HepG2 (cell line): Measurements from ENCODE around the gene ADAMTS20. TPM values are rescaled to one million over a fixed set of nuclear protein-coding genes. Genes with fewer than 3 reads are reported as not detected.

Source experiments
- ATAC-seq: fragments of 200-7000 bp; cut with Tn5 transposase; 3 replicates; pipeline ENCODE4 v1.9.1; 2020; ENCODE audit warnings: mild to moderate bottlenecking, moderate library complexity
- BruUV-seq: library from RNA; stranded (reverse); fragments of 400-500 nt; replicated peaks from 2 replicates; lab custom pipeline; 2021; lab: Mats Ljungman, UMichigan
- CTCF ChIA-PET: fragments of 300-600 bp; formaldehyde crosslinking; extraction: SDS; loops from one replicate; lab custom pipeline; 2021; ENCODE audit warnings: low total read pairs, inconsistent platforms, low intra/inter-chr PET ratio; lab: Yijun Ruan, JAX
- POLR2A ChIA-PET: fragments of 350-600 bp; sonication (Branson Sonifier 250); formaldehyde crosslinking; loops from one replicate; lab custom pipeline; 2020; ENCODE audit warnings: antibody characterized with exemption, inconsistent platforms; lab: Yijun Ruan, JAX
- DNase-seq: peaks from one replicate; pipeline ENCODE4 v3.0.0-alpha.2; 2015; ENCODE audit warnings: low spot score
- FAIRE-seq: peaks from 3 replicates; lab custom pipeline; 2011; peaks lifted over from hg19 to GRCh38; lab: Jason Lieb, UNC
- H2AFZ ChIP-seq: one replicate; pipeline ENCODE4 v1.6.1; 2011; ENCODE audit warnings: low read length, inconsistent platforms
- H3K27ac ChIP-seq: fragments of 300-600 bp; 3 replicates; pipeline ENCODE4 v1.8.0; 2011; ENCODE audit warnings: mixed run types, mild to moderate bottlenecking, mixed read lengths, low read length, inconsistent platforms; ENCODE audit not compliant: insufficient read depth; ENCODE audit errors: extremely low read length
- H3K27me3 ChIP-seq, 2 experiments: fragments of 200-600 bp in 1 of 2; 2 replicates in 1 of 2; 3 replicates in 1 of 2; pipeline versions ENCODE4 v1.6.0 to v1.8.0; 2011; ENCODE audit warnings: low read length in 2 of 2, mild to moderate bottlenecking in 2 of 2, moderate library complexity in 2 of 2, inconsistent platforms in 1 of 2; ENCODE audit not compliant: insufficient read depth in 2 of 2, control insufficient read depth in 1 of 2
- H3K36me3 ChIP-seq, 2 experiments: fragments of 200-600 bp in 1 of 2; replicated peaks in 1 of 2; 2 replicates in 1 of 2; 3 replicates in 1 of 2; pipeline versions ENCODE4 v1.5.1 to v1.8.0; 2011; ENCODE audit warnings: low read length in 2 of 2, inconsistent platforms in 1 of 2; ENCODE audit not compliant: insufficient read depth in 2 of 2, control insufficient read depth in 1 of 2
- H3K4me1 ChIP-seq: 2 replicates; pipeline ENCODE4 v1.5.1; 2012; ENCODE audit warnings: low read length, inconsistent platforms; ENCODE audit not compliant: insufficient read depth
- H3K4me2 ChIP-seq: 2 replicates; pipeline ENCODE4 v1.6.0; 2011; ENCODE audit warnings: low read depth, low read length, inconsistent platforms
- H3K4me3 ChIP-seq, 3 experiments: fragments of 200-600 bp in 1 of 3; sonication (generic), shearing (Covaris generic) in 1 of 3; replicated peaks in 1 of 3; 2 replicates each; pipeline ENCODE4 v1.5.1; 2011 to 2016; ENCODE audit warnings: low read length in 3 of 3, inconsistent platforms in 2 of 3, low read depth in 2 of 3, mild to moderate bottlenecking in 2 of 3, control low read depth in 1 of 3, mixed read lengths in 1 of 3; ENCODE audit not compliant: insufficient read depth in 1 of 3
- H3K79me2 ChIP-seq: one replicate; pipeline ENCODE4 v1.6.1; 2011; ENCODE audit warnings: low read length, inconsistent platforms; ENCODE audit not compliant: insufficient read depth
- H3K9ac ChIP-seq: 2 replicates; pipeline ENCODE4 v1.6.0; 2011; ENCODE audit warnings: mild to moderate bottlenecking, low read depth, low read length, inconsistent platforms; ENCODE audit not compliant: insufficient read depth
- H3K9me3 ChIP-seq: 2 replicates; pipeline ENCODE4 v1.5.1; 2012; ENCODE audit warnings: mild to moderate bottlenecking, low read length
- H4K20me1 ChIP-seq: 2 replicates; pipeline ENCODE4 v1.6.0; 2011; ENCODE audit warnings: inconsistent platforms, mild to moderate bottlenecking, low read length, moderate library complexity; ENCODE audit not compliant: insufficient read depth
- BATF2 ChIP-seq: sonication (generic); formaldehyde crosslinking; IDR thresholded peaks from 2 replicates; pipeline ENCODE4 v1.8.0; 2022; ENCODE audit warnings: mild to moderate bottlenecking, missing genetic modification reagents, moderate library complexity
- HMGXB3 ChIP-seq: sonication (generic); formaldehyde crosslinking; IDR thresholded peaks from 2 replicates; pipeline ENCODE4 v1.4.0; 2020; ENCODE audit warnings: missing genetic modification reagents, borderline replicate concordance
- RNF2 ChIP-seq: fragments of 450-650 bp; conservative IDR thresholded peaks from 2 replicates; pipeline ENCODE4 v1.6.1; 2016; ENCODE audit warnings: low read depth
- SUZ12 ChIP-seq: fragments of 150-350 bp; IDR thresholded peaks from 2 replicates; pipeline ENCODE4 v1.6.1; 2014; ENCODE audit warnings: low read depth, low read length
- ZBED4 ChIP-seq: sonication (generic); formaldehyde crosslinking; IDR thresholded peaks from 2 replicates; pipeline ENCODE4 v1.4.0; 2020; ENCODE audit warnings: missing genetic modification reagents, borderline replicate concordance
- ZNF710 ChIP-seq: sonication (generic); formaldehyde crosslinking; IDR thresholded peaks from 2 replicates; pipeline ENCODE4 v1.5.0; 2020; ENCODE audit warnings: mild to moderate bottlenecking, missing genetic modification reagents, borderline replicate concordance
- WGBS: methylation state at CpG from one replicate; pipeline ENCODE4 v1.1.6; 2017; ENCODE audit warnings: low lambda C conversion rate; 5-methylcytosine and 5-hydroxymethylcytosine counted together
- in situ Hi-C: cut with HindIII; loops from 2 replicates; pipeline ENCODE4 v1.10.0; 2017; ENCODE audit warnings: low pct_unique_long_range_greater_than_20kb; ENCODE audit not compliant: extremely low pct_ligation_motif_present
- intact Hi-C: fragments of 100-400 bp; cut with micrococcal nuclease; formaldehyde crosslinking; loops from one replicate; pipeline ENCODE4 v1.10.0; 2022; ENCODE audit not compliant: unreplicated experiment
- polyA plus RNA-seq, 8 experiments: library from polyadenylated mRNA; depleted of rRNA in 3 of 8; stranded (reverse) in 7 of 8; unstranded in 1 of 8; fragments of >200 nt; fragmentation: Illumina TruSeq in 4 of 8; extraction: Trizol in 4 of 8; gene quantifications; 2 replicates each; pipeline versions ENCODE4 v1.2.1 to v1.2.3, GENCODE V29; 2011 to 2016; ENCODE audit warnings: low read depth in 4 of 8, missing spikeins in 1 of 8, mixed read lengths in 1 of 8; ENCODE audit not compliant: insufficient read depth in 1 of 8
- total RNA-seq, 5 experiments: library from RNA; depleted of rRNA; stranded (reverse); fragments of >200 nt; fragmentation: Illumina TruSeq; extraction: Trizol; gene quantifications; 2 replicates each; pipeline ENCODE4 v1.2.3, GENCODE V29; 2016; ENCODE audit warnings: low read depth in 1 of 5

The ADAMTS20 gene
- total and polyA plus RNA-seq, 2 of the 13 experiments (the other 11 are each of a cell fraction or from before 2014, with no cell fraction given) = not detected

GRCh38 chr12:43308776-43309175 is 243.2 kb downstream of the ADAMTS20 start:
- POLR2A ChIA-PET = no interaction called here
- intact Hi-C loops = no loop called here
- no TSS peak for BruUV-seq

More at GRCh38 chr12:43308776-43309175, 243.2 kb downstream of the ADAMTS20 start:
- H3K4me1 ChIP-seq = no peaks in the 10 kb centered on the region
- CTCF ChIA-PET = no interaction called here
- in situ Hi-C loops = no loop called here
- no peak overlapping the region for H3K4me2 ChIP-seq
- H3K9ac ChIP-seq = no peak overlapping the region
- no peak overlapping the region for H2AFZ ChIP-seq
- H3K79me2 ChIP-seq = no peaks in the 10 kb centered on the region
- H3K27ac ChIP-seq = no peak overlapping the region
- WGBS = 63% methylated on average over 3 of the region's 3 CpGs
- no peak for DNase-seq
- no peak overlapping the region for H3K4me3 ChIP-seq
- no peak for ATAC-seq
- H3K27me3 ChIP-seq = no peaks in the 10 kb centered on the region
- FAIRE-seq = no peak
- H4K20me1 ChIP-seq = no peaks in the 10 kb centered on the region
- TF ChIP-seq ZBED4 (no peak), ZNF710 (CRISPR knock-in tag) (no peak), HMGXB3 (CRISPR knock-in tag) (no peak), BATF2 (CRISPR knock-in tag) (no peak), SUZ12 (no peak), RNF2 (no peak)
- H3K36me3 ChIP-seq = no peaks in the 10 kb centered on the region
- no peaks in the 10 kb centered on the region for H3K9me3 ChIP-seq
